GM15510 (cell line): Measurements from ENCODE around the gene TKFC.

Experiments used
- POLR2A ChIP-seq: IDR thresholded peaks from 3 replicates; pipeline ENCODE4 v1.6.1; 2011; ENCODE audit warnings: borderline replicate concordance; ENCODE audit not compliant: insufficient read length; ENCODE audit errors: extremely low read depth

TKFC gene

DNA sequence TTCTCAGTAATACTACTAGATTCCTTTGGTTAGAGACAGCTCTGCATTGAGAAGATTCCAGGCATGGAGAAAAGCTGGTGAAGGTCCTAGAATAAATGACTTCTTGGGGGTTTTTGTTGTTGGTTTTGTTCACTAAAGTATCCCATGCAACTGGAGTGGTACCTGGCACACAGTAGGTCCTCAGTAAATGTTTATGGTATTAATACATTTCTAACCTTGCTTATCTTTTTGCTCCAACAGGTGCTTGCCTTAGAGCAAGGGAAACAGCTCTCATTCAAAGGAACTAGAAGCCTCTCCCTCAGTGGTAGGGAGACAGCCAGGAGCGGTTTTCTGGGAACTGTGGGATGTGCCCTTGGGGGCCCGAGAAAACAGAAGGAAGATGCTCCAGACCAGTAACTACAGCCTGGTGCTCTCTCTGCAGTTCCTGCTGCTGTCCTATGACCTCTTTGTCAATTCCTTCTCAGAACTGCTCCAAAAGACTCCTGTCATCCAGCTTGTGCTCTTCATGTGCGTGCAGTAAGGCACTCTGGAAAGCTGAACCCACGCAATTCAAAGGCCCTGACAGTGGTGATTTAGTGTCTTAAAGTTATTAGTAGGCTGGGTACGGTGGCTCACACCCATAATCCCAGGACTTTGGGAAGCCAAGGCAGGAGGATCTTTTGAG is 31.1 kb downstream of the TKFC start:
- no peak for TF ChIP-seq POLR2A

DNA sequence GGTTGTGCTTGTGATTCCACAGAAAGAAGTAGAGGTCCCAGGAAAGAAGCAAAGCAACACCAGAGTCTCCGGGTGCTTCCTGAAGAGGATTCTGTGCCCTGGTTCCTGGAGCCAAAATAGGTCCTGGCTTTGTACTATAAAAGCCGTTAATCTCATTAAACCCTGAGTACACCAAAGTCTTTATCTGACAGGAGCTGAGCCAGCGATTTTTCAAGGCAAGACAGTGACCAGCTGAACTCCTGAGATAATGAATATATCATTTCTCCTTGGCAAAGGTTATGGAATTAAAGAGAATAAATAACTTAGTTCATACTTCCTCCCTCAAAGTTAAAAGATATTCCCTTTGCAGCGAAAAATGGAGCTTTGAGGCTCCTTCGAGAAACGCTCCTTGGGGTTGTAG is 34.4 kb downstream of the TKFC start:
- TF ChIP-seq POLR2A: no peak

DNA sequence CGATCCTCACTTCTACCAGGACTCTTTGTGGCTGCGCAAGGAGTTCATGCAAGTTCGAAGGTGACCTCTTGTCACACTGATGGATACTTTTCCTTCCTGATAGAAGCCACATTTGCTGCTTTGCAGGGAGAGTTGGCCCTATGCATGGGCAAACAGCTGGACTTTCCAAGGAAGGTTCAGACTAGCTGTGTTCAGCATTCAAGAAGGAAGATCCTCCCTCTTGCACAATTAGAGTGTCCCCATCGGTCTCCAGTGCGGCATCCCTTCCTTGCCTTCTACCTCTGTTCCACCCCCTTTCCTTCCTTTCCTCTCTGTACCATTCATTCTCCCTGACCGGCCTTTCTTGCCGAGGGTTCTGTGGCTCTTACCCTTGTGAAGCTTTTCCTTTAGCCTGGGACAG is 35.6 kb downstream of the TKFC start:
- no peak for TF ChIP-seq POLR2A

DNA sequence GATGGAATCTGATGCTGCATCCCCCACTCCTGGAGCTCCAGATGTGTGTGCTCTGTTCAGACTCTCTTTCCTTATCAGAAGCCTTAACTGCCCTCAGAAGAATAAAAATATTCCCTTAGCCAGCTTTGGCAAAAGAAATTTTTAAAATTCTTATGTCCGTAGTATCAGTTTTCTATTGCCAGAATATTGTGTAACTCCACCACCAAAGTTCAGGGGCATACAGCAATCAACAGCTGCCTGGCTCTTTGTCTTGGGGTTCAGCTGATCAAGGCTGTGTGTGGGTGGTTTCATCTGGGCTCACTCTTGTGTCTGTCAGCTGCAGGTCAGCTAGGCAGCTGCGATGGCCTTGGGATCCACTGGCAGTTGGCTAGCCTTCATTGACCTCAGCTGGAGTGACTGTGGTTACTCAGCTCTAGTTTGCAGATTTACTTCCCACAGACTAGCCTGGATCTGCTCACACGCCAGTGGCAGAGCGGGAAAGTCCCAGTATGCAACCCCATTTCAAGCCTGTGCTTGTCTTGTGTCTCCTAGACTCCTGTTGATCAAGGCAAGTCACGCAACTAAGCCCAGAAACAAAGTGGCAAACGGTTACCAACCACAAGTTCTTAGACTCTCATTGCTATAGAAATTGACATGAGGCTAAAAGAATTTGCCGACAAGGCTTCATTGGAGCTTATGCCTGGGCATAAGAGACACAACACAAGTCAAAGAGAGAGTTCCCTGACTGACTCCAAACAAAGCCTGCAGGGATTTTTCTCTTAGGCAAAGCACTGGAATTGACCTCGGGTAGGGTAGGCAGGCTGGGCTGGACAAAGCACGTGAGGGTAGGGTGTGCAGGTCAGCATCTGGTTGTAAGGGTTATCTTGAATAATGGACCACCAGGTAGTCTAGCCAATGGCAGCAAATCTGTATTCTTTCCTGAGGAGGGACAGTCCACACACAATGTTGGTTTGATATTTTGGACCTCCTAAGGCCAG is 36.6 kb downstream of the TKFC start:
- no peak for TF ChIP-seq POLR2A

DNA sequence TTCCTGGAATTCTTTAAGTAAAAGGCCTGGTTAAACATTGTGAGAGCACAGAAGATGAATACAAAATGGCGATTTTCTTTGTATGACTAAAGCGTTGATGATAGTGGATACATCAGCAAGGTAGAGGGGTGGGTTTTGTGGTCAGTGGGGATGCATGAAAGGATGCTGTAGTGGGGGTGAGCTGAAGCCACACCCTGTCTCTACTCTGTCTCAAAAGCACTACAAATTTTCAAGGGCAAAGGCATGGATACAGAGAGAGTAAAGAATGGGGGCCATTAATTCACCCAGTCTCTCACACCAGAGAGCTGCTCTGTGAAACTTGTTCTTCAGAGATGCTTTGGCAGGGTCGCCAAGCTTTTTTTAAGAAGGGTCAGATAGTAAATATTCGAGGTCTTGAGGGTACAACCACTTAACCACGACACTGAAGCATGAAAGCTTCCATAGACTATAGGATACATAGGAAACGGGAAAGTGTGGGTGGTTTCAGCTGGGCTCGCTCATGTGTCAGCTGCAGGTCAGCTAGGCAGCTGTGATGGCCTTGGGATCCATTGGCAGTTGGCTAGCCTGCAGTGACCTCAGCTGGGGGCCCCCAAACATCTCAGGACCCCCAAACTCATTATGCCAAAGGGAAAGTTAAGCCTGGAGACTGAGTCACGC is 37.4 kb downstream of the TKFC start:
- TF ChIP-seq POLR2A: no peak

DNA sequence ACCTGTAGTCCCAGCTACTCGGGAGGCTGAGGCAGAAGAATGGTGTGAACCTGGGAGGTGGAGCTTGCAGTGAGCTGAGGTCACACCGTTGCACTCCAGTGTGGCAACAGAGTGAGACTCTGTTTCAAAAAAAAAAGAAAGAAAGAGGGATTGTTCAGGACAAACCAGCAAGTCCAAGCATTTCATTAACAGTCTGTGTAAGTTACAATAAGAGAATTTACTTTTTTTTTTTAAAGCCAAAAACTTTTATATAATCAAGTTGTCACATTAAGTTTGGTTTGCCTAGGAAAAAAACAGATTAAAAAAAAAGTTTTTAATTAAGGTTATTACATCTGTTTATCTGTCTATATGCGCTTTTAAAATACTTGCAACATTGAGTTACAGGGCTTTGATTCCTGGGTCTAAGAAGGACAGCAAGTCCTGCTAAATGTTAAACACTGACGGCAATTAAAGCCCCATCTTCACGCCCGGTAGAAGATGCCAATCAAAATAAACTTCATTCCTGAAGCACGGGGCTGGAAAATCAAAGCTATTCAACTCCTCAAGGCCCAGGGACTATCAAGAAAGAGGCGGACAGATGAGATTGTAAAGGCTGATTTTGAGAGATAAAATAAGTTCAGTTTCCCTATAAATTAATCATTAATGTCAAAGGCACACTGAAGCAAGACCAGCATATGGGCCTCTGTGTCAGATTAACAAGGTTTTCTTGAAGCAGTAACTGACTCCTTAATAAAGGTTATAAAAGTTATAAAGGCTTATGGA is 39.8 kb downstream of the TKFC start:
- TF ChIP-seq POLR2A: no peak

DNA sequence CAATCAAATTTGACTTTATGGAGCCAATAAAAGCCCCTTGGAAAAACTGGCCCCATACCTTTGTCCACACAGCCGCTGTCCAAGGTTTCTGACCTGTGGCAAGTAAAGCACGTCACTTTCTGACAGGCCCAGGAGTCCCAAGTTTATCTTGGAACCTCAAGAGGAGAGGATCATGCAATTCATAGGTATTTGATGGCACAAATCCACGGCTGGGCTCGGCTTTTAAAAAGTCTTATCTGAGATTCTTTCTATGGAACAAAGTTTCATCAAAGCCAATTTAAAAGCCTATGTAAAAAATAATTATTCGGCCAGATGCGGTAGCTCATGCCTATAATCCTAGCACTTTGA is 42.7 kb downstream of the TKFC start:
- no peak for TF ChIP-seq POLR2A

DNA sequence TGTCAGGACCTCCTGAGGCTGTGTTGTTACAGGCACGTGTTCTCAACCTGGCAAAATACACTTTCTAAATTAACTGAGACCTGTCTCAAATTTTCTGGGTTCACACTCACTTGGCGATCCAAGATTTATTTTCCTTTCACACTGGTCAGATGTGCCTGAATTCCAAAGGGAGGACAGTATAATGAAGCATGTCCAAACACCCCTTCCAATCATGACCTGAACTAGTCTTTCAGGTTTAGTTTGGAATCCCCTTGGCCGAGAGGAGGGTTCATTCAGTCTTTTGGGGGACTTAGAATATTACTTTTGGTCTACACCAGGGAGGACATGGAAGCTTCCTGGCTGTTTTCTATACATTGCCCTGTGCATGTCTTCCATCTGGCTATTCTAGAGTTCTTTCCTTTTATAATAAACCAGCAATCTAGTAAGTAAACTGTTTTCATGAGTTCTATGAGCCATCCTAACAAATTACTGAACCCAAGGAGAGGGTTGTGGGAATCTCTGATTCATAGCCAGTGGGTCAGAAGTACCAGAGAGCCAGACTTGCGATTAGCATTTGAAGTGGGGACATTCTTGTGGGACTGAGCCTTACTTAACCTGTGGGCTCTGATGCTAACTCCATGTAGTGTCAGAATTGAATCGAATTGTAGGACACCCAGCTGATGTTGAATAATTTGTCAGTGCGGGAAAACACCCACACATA is 44.6 kb downstream of the TKFC start:
- no peak for TF ChIP-seq POLR2A

DNA sequence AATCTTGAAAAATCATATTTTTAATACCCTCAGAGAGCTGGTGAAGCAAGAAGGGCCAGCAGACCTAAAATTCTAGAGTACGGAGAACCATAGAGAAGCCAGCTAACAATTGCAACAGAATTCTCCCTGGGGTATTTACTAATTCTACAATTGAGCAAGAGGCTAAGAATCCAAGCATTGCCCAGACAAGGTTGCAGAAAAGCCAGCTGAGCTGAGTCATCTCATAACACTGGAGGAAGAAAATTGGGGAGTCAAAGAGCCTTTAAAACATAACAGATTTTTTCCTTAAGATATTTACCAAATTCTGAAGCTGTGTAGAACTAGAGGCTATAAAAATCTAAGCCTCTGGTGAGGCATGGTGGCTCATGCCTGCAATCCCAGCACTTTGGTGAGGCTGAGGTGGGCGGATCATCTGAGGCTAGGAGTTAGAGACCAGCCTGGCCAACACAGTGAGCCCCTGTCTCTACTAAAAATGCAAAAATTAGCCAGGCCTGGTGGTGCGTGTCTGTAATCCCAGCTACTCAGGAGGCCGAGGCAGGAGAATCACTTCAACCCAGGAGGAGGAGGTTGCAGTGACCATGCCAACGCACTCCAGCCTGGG is 45.8 kb downstream of the TKFC start:
- TF ChIP-seq POLR2A: no peak

DNA sequence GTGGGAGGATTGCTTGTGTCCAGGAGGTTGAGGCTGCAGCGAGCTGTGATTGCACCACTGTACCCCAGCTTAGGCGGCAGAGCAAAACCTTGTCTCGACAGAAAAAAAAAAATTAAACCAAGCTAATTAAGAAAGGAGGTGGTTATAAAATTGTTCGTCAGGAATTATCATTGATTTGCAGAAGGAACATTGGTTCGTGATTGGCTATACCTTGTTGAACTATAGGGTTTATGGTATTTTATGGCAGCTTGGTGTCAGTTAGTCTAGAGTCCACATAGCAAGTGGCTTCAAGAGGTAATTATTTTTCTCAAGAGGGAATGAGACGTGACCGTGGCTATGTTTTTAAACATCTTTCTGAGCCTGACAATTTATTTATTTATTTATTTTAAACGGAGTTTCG is 47.9 kb downstream of the TKFC start:
- no peak for TF ChIP-seq POLR2A

DNA sequence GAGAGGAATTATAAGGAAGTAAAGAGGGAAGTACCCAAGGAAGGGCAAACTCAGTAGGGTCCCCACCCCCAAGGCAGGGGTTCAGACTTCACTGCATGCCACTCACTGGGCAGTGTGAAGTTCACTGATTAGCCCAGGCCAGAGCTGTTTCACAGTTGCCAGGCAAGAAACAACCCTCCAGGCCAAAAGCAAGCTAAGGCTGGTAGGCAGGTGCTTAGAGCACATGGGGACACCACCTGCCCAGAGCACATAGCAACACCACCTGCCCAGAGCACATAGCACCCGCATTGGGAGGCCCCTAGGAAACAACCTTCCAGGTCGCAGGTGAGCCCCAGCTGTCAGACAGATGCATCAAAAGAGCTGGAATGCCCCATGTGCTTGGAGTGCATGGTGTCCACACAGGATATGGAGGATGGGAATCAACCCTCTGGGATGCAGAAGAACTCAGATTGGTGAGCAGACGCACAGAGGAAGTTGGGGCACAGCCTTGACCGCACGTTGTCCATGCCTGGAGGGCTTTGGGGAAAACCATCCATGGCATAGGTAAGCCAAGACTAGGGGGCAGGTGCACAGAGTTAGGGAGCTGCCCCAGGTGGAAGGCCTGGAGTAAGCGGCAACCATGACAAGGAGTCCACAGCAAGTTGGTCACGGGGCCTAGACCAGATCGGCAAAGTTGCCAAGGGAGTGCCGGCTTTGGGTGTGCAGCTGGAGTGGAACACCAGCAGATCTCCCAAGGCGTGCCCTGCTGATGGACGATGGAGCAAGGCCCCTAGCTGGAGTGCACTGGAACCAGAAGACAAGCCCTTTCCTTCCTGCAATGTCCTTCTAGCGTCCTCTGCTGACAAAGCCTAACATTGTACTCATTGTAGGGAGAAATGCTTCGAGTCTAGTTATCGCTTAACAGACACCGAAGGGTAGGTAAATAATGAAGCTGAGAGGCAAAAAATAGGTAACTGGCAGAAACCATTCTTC is 51.5 kb downstream of the TKFC start:
- TF ChIP-seq POLR2A: no peak

DNA sequence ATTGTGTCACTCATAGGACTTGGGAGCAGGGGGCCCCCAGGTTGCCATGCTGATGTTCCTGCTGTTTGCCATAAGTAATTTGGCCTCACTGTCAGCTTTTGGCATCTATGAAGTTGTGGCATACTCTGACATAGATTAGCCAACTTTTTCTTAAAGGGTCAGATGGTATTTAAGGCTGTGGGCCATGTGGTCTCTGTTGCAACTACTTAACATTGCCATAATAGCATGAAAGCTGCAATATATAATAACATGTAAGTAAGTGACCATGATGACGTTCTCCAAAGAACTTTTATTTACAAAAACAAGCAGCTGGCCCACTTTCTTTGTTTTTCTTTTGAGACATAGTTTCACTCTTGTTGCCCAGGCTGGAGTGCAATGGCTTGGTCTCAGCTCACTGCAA is 57.1 kb downstream of the TKFC start:
- TF ChIP-seq POLR2A: no peak
